Stimulated activated CD8-positive, alpha-beta memory T cell treated with anti-CD3 and anti-CD28 coated beads, Interleukin-2, amount 100 ng/mL, for 48 hours (primary cell): Measurements from ENCODE around the gene LDB2.
"Not testable (repeated sequence)": the region's sequence is repeated elsewhere in the genome, so short reads cannot be mapped to it uniquely, and the experiment has no call there.

ENCODE experiments used
- DNase-seq, 2 donors: peaks; one replicate each; pipeline ENCODE4 v3.0.0-alpha.2; 2020; ENCODE audit warnings: low read depth in 2 of 2

LDB2 gene

GRCh38 chr4:16646459-16646858, 252.0 kb downstream of the LDB2 start:
- DNase-seq, result no peak

DNA sequence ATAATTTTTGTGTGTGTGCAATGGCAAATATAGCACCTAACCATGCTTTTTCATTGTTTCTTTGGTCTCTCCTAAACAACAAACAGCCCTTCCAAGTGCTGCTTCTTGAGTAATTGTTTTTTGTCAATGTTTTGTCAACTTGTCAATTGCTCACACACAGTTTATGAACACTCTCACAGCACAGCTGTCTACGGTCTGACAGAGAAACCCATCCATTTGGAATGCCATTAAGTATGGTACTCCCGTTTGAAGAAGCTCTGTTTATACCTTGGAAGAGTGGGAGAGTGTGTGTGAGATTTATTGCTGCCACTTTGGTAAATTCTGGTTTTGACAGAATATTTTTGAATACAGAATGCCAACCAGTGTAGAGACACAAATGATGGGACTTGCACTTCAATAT, 254.6 kb downstream of the LDB2 start:
- DNase-seq, result no peak

DNA sequence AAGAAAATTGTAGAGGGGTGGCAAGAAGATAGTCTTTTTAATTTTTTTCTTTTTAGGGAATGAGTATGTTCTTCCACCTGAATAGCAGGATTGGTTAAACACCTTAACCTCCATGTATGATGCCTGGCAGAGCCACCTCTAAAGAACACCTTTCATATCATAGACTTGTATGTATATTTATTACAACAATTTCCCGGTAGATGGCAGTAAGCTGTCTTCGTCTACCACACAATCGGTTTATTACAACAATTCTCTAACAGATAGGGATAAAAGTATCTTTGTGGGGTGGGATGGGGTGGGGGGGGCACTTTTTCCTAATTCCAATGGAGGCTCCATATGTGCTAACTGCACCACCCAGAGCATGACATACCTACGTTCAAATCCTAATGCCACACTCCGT, 255.5 kb downstream of the LDB2 start:
- DNase-seq, result no peak

DNA sequence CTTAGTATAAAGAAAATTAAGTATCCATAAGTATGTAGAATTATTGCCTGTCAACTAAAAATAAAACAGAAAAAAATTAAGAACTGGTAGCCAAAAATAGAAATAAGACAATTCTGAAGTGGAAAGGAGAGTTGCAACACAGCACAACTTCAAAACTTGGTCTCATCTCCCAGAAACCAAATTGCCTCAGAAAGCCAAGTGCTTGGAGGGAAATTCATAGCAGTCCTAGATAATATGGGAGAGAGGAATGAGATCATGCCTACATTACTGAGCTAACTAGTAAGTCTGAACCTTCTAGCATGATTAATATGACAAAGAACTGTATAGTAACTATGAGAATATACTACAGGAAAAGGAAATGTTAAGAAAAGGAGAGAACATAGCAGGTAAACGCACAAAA, 256.5 kb downstream of the LDB2 start:
- DNase-seq, result no peak

- no peak for DNase-seq
Observed at GRCh38 chr4:16636912-16637630, 261.4 kb downstream of the LDB2 start.

DNA sequence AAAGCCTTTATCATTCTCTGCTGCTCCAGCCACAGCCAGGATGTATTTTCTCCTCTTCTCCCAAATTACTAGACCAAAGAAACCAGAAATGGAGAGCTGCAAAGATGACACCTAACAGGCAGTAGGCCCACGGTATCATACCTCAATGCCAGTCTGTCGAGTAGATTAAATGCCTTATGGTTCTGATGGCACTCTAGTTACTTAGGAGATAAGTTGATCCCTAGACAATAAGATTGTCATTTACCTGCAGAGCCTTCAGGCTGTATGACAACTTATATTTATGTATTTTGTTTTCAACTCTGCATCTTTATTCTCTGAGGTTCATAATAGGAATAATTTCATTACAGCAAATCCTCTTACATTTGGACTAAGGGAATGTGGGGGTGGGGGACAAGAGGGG, 262.1 kb downstream of the LDB2 start:
- no peak for DNase-seq

DNA sequence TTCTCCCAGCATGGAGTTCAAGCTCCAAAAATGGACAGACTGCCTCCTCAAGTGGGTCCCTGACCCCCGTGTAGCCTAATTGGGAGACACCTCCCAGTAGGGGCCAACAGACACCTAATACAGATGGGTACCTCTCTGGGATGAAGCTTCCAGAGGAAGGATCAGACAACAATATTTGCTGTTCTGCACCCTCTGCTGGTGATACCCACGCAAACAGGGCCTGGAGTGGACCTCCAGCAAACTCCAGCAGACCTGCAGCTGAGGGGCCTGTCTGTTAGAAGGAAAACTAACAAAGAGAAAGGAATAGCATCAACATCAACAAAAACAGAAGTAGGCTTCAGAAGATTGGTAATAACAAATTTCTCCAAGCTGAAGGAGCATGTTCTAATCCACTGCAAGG, 269.2 kb downstream of the LDB2 start:
- not testable (repeated sequence) for DNase-seq

DNA sequence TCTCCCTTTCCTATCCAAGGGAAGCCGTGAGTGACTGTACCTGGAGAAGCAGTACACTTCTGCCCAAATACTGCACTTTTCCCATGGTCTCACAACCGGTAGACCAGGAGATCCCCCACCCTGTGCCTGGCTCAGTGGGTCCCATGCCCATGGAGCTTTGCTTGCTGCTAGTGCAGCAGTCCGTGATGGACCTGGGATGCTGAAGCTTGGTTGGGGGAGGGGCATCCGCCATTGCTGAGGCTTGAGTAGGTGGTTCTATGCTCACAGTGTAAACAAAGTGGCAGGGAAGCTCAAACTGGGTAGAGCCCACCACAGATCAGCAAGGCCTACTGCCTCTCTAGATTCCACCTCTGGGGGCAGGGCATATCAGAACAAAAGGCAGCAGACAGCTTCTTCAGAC, 269.6 kb downstream of the LDB2 start:
- DNase-seq, result not testable (repeated sequence)

GRCh38 chr4:16627999-16628398, 270.4 kb downstream of the LDB2 start:
- DNase-seq, result no peak

DNA sequence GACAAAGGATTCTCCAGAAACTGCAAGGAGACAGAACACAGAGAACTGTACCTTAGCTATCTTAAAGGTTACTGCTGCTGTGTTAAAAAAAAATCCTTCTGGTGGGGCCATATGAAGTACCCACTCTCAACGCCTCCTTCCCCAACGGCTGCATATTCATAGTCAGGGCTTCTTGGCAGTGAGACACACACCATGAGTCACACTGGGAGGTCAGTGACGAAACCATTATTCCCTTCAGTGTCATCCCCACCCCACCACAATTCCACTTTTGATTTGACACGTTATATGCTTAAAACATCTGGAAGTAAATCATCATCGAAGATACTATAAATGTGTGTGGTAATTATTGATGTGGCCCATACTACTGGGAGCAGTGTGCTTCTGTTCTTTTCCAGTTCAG, 271.5 kb downstream of the LDB2 start:
- DNase-seq, result no peak

- DNase-seq, result no peak
Observed at GRCh38 chr4:16622826-16623225, 275.6 kb downstream of the LDB2 start.

- no peak for DNase-seq
Observed at GRCh38 chr4:16617435-16617834, 281.0 kb downstream of the LDB2 start.

DNA sequence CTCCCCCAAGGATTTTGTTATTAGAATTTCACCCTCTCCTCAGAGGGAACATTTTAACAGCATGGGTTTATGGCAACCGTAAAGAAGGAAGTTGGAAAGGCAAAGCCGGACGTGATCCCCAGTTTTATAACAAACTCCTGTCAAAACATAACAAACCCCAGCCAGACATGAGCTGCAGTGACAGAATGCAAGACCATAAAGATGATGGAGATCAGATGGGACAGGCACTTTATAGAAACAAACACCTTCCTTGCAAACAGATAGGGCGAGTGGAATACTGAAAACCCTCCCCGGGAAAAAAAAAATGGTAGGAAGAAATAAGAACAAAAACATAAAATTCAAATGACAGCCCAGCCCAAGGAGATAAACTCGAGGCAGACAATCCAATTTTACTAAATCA, 281.4 kb downstream of the LDB2 start:
- DNase-seq, result no peak

- DNase-seq, result no peak
Observed at GRCh38 chr4:16609170-16609758, 289.2 kb downstream of the LDB2 start.

DNA sequence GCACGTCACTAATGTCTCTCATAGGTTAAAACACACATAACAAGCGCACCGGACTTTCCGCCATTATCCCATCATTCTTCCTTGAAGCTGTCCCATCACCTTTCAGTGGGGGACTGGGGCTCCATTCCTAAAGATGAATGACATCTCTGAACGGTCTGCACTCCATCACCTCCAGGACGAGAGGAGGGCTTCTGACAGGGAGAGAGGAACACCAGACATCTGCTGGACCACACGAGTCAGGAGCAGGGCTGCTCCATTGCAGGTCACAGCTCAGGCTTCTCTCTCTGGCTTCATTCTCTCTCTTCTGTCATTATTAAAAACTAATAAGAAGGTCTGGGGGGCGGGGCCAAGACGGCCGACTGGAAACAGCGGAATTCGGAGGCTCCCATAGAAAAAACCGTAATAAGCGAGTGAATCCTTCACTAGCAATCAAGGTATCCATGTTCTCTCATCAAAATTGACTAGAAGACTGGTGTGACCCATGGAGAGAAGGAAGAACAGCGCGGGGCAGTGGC, 289.8 kb downstream of the LDB2 start:
- no peak for DNase-seq

- DNase-seq, result no peak
Observed at GRCh38 chr4:16608123-16608522, 290.3 kb downstream of the LDB2 start.

DNA sequence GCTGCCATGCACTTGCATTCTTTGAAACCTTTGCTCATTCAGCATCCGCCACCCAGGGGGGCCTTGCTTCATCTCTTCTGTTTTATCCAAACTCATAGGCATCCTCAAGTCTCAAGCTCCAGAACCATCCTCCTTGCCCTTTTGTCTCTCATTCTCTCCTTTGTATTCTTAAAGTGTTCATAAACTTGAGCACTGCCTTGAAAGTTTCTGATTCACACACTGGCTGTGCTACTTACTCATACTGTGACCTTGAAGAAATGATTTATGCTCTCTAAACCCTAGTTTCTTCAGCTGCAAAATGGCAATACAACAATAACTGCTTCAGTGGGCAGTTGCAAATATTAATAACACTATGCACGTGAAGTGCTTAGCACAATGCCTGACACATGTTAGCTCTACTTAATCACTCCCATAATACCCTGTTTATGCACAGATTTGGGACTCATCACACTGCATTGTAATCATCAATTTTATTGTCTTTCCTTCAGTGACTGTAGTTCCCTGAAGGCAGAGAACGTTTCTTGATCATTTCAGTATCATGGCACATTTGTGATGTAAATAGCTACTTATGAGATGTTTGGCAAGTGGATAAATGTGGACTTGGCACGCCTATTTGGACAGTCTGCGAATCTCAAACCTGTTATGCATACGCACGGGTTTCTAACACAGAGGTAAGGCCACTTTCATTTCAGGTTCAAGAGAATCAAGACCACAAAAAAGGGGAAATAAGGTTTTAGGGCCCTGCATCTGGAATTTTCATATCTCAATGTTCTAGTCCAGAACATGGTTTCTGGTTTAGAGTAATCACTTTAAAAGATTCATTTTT, 291.0 kb downstream of the LDB2 start:
- no peak for DNase-seq

DNA sequence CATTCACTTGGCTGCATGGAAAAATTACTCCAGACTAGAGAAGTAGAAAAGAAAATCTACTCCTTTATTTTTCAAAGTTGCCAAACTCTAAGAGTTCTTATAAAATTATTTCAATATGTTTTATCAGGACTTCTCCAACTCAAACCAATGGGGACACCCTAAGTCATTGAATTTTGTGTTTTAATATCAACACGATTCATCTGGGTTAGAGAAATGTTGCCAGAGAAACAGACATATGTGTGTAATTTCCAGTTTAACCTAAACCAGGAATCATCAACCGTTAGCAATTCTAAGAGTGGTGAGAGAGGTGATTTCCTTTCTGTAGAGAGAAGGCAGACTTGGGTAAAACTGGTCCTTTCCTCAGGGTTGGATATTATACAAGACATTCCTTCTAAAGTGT, 291.8 kb downstream of the LDB2 start:
- DNase-seq, result no peak

- no peak for DNase-seq
Observed at GRCh38 chr4:16603178-16603577, 295.3 kb downstream of the LDB2 start.

DNA sequence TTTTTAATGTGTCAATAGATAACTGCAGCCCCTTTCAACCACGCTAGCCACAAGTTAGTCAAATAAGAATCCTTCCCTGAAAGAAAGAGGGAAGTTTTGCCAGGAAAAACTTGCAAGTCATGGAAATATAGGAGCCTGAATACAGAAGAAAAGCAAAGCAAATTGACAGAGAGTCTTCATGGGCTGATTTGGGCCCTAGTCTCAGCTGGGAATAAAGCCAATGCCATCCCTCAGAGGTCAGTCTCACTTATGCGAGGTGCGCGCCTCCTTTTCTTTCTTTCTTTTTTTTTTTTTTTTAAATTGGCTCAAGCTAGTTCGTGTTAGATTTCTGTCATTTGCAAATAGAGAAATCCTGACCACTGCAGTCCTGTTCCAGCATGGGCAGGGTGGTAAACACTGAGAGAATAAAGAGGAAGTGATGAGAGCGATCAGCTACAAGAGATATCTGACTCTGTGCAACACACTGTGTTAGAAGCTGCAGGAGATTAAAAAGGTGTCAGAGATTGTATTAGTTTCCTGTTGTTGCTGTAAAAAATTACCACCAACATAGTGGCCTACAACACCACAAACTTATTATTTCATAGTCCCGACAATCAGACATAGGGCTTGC, 299.7 kb downstream of the LDB2 start:
- no peak for DNase-seq

GRCh38 chr4:16597845-16598596, 300.4 kb downstream of the LDB2 start:
- DNase-seq, result no peak

GRCh38 chr4:16597443-16597842, 301.0 kb downstream of the LDB2 start:
- no peak for DNase-seq
